ENCODE results near the gene ALDOC. TPM values are rescaled to one million over a fixed set of nuclear protein-coding genes. Genes with fewer than 3 reads are reported as not detected.
"Not testable (repeated sequence)": the region's sequence is repeated elsewhere in the genome, so short reads cannot be mapped to it uniquely, and the experiment has no call there.

Gene ALDOC
- total RNA-seq (2014; rRNA removed; shearing (Covaris generic)) = 1.3 and 2.4 TPM in 2 replicates

DNA sequence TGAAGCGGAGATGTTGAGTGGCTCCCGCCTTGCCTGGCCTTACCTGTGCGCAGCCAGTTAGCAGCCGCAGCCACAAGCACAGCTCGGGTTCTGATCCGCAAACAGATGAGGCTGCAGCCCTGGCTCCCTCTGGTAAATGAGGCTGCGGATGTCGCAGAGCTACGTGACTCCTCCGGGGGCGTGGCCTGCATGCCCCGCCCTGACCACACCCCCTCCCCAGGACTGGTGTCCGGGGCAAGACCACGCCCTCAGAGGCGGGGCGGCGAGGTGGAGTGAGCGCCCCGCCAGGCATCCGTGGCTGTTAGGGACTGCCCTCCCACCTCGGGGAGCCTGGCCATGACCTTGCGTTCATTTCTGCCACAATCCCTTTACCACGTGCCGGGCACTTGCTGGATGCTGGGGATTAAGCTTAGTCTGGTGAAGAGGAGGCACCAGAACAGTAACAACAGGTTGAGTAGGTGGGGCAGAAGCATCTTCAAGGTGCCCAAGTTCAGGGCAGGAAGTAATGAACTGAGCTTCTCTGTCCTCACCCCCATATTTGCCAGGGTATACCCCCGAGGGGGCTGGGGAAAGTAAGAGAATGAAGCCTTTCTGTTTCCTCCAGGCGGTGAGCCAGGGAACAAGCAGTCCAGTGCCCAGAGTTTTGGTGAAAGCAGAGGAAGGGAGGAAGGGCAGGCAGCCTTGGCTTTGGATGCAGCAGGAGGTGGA lies at the start of gene ALDOC:
Gene ALDOC, minus strand, starts transcription at position 138 of the 708 bp plus-strand sequence. CDS start 1,363 bp downstream, outside the sequence.
- peak; percentile 91 for DNase-seq (ENCODE audit: low read depth)

DNA sequence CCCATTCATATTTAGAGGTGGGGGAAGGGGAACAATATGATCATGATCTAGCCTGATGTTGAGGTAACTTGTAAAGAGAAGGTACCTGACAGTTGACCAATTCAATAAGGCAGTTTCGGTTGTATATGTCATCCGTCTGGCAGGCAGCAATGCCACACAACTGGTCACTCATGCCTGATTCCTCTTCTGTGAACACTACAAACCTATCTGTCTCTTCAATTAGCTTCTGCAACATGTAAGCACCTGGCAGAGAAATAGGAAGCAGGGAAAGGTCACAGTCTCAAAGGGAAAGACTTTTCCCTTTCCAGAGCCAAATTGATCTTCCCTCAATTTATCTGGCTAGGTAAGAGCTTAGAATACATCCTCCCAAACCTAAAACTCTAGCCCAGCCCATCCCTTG lies 47.5 kb upstream of the ALDOC start:
- DNase-seq (ENCODE audit: low read depth) = no peak

GRCh38 chr17:28623696-28624095 lies 47.0 kb upstream of the ALDOC start:
- DNase-seq (ENCODE audit: low read depth) = no peak

- DNase-seq (ENCODE audit: low read depth) = no peak
Observed at GRCh38 chr17:28622186-28622585, 45.5 kb upstream of the ALDOC start.

GRCh38 chr17:28620010-28620409 lies 43.3 kb upstream of the ALDOC start:
- DNase-seq (ENCODE audit: low read depth) = no peak

DNA sequence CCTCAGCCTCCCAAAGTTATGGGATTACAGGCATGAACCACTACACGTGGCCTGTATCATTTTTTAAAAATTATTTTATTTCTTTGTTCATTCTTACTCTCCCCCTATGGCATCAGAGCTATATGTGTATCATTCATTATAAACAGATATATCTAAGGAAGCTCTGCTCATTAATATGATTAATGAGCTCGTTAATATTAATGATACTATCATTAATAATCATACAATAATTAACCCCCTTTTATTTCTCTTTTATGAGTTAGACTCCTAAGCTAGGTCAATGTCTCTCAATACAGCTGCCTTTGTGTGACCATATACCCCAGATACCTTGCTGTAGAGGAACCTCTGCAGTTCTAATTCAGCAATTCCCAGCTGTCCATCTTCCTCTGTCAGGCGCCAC lies 41.8 kb upstream of the ALDOC start:
- no peak for DNase-seq (ENCODE audit: low read depth)

DNA sequence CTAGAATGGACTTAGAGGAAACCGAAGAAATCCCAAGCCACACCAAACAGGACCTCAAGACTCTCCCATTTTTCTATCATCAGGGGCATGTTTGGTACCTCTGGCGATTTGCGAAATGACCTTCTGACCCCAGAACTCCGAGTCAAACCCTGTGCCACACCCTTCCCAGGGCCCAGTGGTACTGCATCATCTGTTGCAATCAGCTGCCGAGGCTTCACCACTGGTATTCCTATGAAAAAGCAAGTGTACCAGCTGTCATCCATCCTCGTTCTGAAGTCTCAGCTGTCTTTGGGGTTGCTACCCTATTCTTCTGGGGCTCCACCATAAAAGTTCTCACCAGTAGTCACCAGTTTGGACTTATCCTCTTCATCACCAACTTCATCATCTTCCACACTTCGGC lies 39.6 kb upstream of the ALDOC start:
- DNase-seq (ENCODE audit: low read depth) = no peak

GRCh38 chr17:28615260-28615940 lies 38.7 kb upstream of the ALDOC start:
- no peak for DNase-seq (ENCODE audit: low read depth)

DNA sequence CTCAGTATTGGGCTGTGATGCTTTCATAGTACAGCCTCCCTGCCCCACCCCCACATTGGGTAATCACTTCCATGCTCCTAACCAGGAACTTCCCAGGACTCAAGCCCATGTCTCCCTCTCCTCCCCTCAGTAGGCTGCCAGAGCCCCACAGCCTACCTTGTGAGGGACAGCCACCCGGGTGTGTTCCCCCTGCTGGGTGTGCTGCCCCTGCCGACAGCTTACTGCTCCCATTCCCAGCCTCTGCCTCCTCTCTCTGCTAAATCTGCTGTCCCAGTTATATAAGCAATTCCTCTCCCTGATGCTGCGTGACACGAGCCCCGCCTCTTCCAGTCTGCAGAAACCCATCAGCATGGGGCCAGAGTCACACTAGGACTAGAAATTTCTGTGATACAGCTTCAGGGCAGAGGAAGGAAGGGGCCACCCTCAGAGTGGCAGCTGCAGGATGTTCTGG lies 37.3 kb upstream of the ALDOC start, which contains the start of gene RSKR:
Gene RSKR, minus strand, starts transcription at position 255 of the 451 bp plus-strand sequence. Its CDS starts 24 bp downstream, at position 231.
- no peak for DNase-seq (ENCODE audit: low read depth)

- peak; percentile 17 for DNase-seq (ENCODE audit: low read depth)
Observed at GRCh38 chr17:28612936-28613872, 36.5 kb upstream of the ALDOC start.

DNA sequence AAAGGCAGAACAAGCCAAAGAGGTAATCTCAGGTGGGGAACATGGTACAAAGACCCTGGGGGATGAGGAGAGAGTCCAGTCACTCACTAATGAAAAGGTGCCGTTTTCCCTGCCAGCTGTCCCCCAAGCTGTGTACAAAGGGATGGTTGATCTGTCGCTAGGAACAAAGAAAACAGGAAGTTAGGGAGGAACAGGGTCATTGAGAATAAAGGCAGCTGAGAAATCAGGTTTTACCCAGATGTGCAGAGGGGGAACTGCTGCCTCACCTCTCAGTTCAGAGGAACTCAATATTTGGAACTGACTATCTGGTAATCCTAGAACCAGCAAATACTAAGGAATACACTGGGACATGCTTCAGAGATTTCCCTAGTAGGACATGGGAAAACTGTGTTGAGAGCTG lies 35.8 kb upstream of the ALDOC start:
- no peak for DNase-seq (ENCODE audit: low read depth)

GRCh38 chr17:28610376-28610775 lies 33.7 kb upstream of the ALDOC start:
- DNase-seq (ENCODE audit: low read depth) = no peak

DNA sequence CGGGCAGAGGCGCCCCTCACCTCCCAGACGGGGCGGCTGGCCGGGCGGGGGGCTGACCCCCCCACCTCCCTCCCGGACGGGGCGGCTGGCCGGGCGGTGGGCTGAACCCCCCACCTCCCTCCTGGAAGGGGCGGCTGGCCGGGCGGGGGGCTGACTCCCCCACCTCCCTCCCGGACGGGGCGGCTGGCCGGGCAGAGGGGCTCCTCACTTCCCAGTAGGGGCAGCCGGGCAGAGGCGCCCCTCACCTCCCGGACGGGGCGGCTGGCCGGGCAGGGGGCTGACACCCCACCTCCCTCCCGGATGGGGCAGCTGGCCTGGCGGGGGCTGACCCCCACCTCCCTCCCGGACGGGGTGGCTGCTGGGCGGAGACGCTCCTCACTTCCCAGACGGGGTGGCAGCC lies 27.3 kb upstream of the ALDOC start:
- not testable (repeated sequence) for DNase-seq (ENCODE audit: low read depth)

- peak; percentile 87 for DNase-seq (ENCODE audit: low read depth)
Observed at GRCh38 chr17:28599311-28600184, 22.9 kb upstream of the ALDOC start.

- peak; percentile 97 for DNase-seq (ENCODE audit: low read depth)
Observed at GRCh38 chr17:28598799-28599310, 22.2 kb upstream of the ALDOC start, which contains the start of gene SPAG5. Gene SPAG5 (minus strand): TSS chr17:28599025. CDS start chr17:28598946, 79 bp downstream.

GRCh38 chr17:28598389-28598788 lies 21.7 kb upstream of the ALDOC start:
- DNase-seq (ENCODE audit: low read depth) = no peak

DNA sequence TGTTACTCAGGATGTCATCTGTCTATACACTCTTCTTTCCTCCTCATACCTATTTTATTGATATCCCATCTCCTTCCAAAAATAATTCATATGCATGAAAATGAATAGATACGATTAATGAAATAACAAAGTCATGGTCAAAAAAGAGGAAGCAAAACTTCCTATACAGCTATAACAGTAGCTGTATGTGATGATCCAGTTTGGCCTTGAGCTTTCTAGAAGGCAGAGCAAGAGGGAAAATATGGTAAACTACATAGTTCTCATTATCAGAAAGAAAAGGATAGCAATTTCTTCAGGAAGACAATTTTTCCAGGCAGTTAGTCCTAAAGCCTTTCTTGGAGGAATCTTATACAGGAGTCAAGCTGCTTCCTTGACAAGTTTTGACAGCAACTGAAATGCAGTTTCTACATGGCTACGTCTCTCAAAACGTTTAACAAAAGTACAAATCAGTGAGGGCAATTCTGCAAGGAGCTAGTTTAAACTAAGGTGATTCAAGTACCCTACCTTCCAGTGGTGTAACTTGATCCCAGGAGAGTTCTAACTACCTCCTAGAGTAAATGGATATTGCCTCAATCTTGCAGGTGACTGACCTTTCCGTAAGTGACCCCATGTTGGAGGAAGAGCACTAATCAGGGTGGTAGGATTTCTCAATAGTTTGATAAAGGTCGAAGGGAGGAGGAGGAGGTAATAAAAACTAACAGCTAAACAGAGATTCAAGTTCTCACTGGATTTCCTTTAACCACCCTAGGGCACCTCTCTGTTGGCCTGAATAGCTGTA lies 21.1 kb upstream of the ALDOC start:
- no peak for DNase-seq (ENCODE audit: low read depth)

DNA sequence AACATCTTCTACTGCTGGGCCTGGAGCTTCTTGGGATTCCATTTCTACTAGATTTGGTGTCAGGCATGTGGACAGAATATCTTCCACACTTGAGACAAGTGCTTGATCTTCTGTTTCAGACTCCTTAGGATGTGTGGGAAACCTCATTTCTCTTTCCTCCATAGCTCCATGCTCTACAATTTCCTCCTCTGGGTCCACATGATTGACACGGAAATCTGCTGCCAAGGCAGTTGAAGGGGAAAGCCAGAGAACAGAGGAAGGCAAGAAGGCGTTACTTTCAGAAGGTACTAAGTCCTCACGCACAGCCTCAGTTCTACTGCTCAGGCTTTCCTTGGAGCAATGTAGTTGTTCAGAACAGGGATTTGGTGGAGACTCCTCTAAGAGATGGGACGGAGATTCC lies 15.6 kb upstream of the ALDOC start:
- DNase-seq (ENCODE audit: low read depth) = no peak

- DNase-seq (ENCODE audit: low read depth) = no peak
Observed at GRCh38 chr17:28585851-28586250, 9.2 kb upstream of the ALDOC start.

DNA sequence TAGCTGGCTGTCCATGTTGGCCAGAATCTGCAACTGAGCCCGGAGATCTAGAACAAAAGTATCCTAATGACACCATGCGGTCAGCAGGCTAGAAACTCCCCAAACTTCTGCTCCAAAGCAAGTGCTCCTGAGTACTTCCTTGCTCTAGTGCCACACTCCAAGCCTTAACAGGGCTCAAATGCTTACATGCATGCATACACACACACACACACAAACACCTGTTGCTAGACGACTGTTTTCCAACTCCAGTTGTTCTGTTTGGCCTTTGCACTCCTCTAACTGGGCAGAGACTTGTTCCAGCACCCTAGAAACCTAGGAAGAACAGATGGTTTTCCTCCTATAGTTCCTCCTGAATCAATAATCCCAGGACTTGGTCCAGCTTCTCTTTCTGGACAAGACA lies 7.7 kb upstream of the ALDOC start:
- no peak for DNase-seq (ENCODE audit: low read depth)
